Neural progenitor cell (in vitro differentiated cells): ENCODE measurements around the gene OAF. TPM values are rescaled to one million over a fixed set of nuclear protein-coding genes. Genes with fewer than 3 reads are reported as not detected.
A peak's percentile ranks its signal among the peaks of the same experiment; 100 is the strongest.

ENCODE experiments used
- DNase-seq: peaks from one replicate; pipeline ENCODE4 v3.0.0-alpha.2; 2016; ENCODE audit warnings: low spot score
- H2AFZ ChIP-seq: fragments of 200-600 bp; sonication (generic); replicated peaks from 2 replicates; pipeline ENCODE4 v1.6.1; 2016; ENCODE audit warnings: antibody characterized with exemption
- H3F3A ChIP-seq: fragments of 200-600 bp; sonication (generic); 2 replicates; pipeline ENCODE4 v1.6.1; 2016; ENCODE audit warnings: antibody characterized with exemption, low read depth
- H3K27ac ChIP-seq: fragments of 200-600 bp; sonication (generic); 2 replicates; pipeline ENCODE4 v1.5.1; 2016; ENCODE audit warnings: mild to moderate bottlenecking
- H3K27me3 ChIP-seq: fragments of 200-600 bp; sonication (generic); 2 replicates; pipeline ENCODE4 v1.6.1; 2016; ENCODE audit warnings: mild to moderate bottlenecking, moderate library complexity
- H3K36me3 ChIP-seq: fragments of 200-600 bp; sonication (generic); 2 replicates; pipeline ENCODE4 v1.5.1; 2016
- H3K4me1 ChIP-seq: fragments of 200-600 bp; sonication (generic); 2 replicates; pipeline ENCODE4 v1.6.1; 2016; ENCODE audit warnings: mixed run types
- H3K4me2 ChIP-seq: fragments of 200-600 bp; sonication (generic); 2 replicates; pipeline ENCODE4 v1.6.1; 2016
- H3K4me3 ChIP-seq: fragments of 200-600 bp; sonication (generic); 2 replicates; pipeline ENCODE4 v1.5.1; 2016
- H3K79me2 ChIP-seq: fragments of 200-600 bp; sonication (generic); 2 replicates; pipeline ENCODE4 v1.6.1; 2016; ENCODE audit warnings: low read depth
- H3K9ac ChIP-seq: fragments of 200-600 bp; sonication (generic); 2 replicates; pipeline ENCODE4 v1.6.1; 2016
- H3K9me3 ChIP-seq: fragments of 200-600 bp; sonication (generic); 2 replicates; pipeline ENCODE4 v1.5.1; 2016; ENCODE audit warnings: low read depth
- H4K20me1 ChIP-seq: fragments of 200-600 bp; sonication (generic); 2 replicates; pipeline ENCODE4 v1.6.1; 2016; ENCODE audit warnings: low read depth
- H3K27ac Mint-ChIP-seq: 3 replicates; pipeline ENCODE4 v1.8.0; 2021; ENCODE audit warnings: mixed read lengths
- H3K27me3 Mint-ChIP-seq: 2 replicates; pipeline ENCODE4 v1.8.0; 2022; ENCODE audit warnings: low read depth, mild to moderate bottlenecking, inconsistent platforms, moderate library complexity, mixed read lengths; ENCODE audit not compliant: insufficient read depth
- H3K36me3 Mint-ChIP-seq: 3 replicates; pipeline ENCODE4 v1.8.0; 2021; ENCODE audit warnings: mixed read lengths
- H3K4me1 Mint-ChIP-seq: 3 replicates; pipeline ENCODE4 v1.8.0; 2021; ENCODE audit warnings: mixed read lengths
- H3K4me3 Mint-ChIP-seq: 3 replicates; pipeline ENCODE4 v1.8.0; 2021; ENCODE audit warnings: mild to moderate bottlenecking, moderate library complexity, mixed read lengths
- H3K9me3 Mint-ChIP-seq: 3 replicates; pipeline ENCODE4 v1.8.0; 2020; ENCODE audit warnings: mixed read lengths
- CTCF ChIP-seq: fragments of 200-600 bp; sonication (generic); IDR thresholded peaks from 2 replicates; pipeline ENCODE4 v1.5.1; 2017; ENCODE audit warnings: antibody characterized with exemption, mild to moderate bottlenecking
- EZH2 ChIP-seq: fragments of 200-600 bp; sonication (generic); IDR thresholded peaks from 2 replicates; pipeline ENCODE4 v1.6.1; 2017; ENCODE audit warnings: antibody characterized with exemption, mild to moderate bottlenecking, moderate library complexity
- EZH2phosphoT487 ChIP-seq: fragments of 200-600 bp; sonication (generic); IDR thresholded peaks from 2 replicates; pipeline ENCODE4 v1.6.1; 2017; ENCODE audit warnings: antibody characterized with exemption
- total RNA-seq: library from RNA; depleted of rRNA; stranded (reverse); fragments of >200 nt; gene quantifications from 2 replicates; pipeline ENCODE4 v1.2.3, GENCODE V29; 2015; ENCODE audit warnings: low replicate concordance

The OAF gene
- total RNA-seq, 1 donor from 2014 or later, result 0.47 TPM

DNA sequence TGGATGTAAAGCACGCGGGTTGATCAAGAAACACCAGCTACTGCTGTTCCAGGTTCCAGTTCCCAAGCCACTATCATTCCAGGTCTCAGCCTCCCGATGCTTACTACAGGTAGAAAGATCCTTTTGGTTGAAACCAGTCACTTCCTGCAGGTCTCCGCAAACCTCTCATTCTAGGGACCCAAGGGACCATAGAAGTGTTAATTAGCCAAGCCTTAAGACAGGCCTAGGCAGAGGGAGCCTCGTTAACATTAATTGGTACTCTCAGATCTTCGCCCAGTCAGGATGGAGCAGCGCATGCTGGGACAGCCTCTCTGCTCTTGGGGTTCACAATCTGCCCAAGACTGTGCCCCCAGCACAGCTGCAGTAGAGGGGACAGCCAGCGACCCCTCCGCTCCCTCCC, 11.2 kb upstream of the OAF start:
- Histone ChIP-seq H2AFZ (no peak overlapping the region), H3K27ac (no peak overlapping the region)
- no peak for DNase-seq

DNA sequence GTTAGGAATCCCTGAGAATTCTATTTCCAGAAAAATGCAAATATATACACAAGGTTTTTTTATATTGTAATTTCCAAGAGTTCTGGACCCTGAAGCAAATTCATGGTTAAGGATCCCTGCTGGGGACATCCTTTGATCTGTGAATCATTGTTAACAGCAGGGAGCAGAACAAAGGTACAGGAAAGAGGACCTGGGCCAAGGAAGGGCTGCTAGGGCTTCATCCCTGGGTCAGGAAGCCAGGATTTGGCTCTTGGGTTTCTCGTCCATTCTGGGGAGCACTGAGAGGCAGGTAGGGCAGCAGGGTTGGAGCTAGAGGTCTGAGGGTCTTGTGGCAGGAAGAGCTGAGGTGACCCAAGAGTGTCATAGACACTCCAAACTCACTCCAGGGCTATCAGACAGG, 10.2 kb upstream of the OAF start:
- H3K4me3 Mint-ChIP-seq, result no peak overlapping the region
- Histone ChIP-seq H3K4me1 (peaks cover 21% of the 10 kb centered on the region), H2AFZ (no peak overlapping the region), H3K36me3 (no peaks in the 10 kb centered on the region), H3K27ac (no peak overlapping the region), H4K20me1 (no peaks in the 10 kb centered on the region), H3K4me3 (no peak overlapping the region), H3F3A (peaks cover 4% of the 10 kb centered on the region), H3K79me2 (no peaks in the 10 kb centered on the region), H3K4me2 (no peak overlapping the region), H3K27me3 (peaks cover 89% of the 10 kb centered on the region), H3K9me3 (no peaks in the 10 kb centered on the region), H3K9ac (no peak overlapping the region)
- no peaks in the 10 kb centered on the region for H3K36me3 Mint-ChIP-seq
- TF ChIP-seq EZH2phosphoT487 (no peak), CTCF (no peak), EZH2 (no peak)
- no peak for DNase-seq
- peaks cover 6% of the 10 kb centered on the region for H3K27me3 Mint-ChIP-seq
- no peaks in the 10 kb centered on the region for H3K9me3 Mint-ChIP-seq
- no peak overlapping the region for H3K27ac Mint-ChIP-seq
- H3K4me1 Mint-ChIP-seq, result peaks cover 42% of the 10 kb centered on the region

More for the DNA sequence above, 11.2 kb upstream of the OAF start:
- Histone ChIP-seq H4K20me1 (no peaks in the 10 kb centered on the region), H3F3A (peaks cover 12% of the 10 kb centered on the region), H3K4me2 (no peak overlapping the region), H3K79me2 (no peaks in the 10 kb centered on the region), H3K4me1 (peaks cover 28% of the 10 kb centered on the region), H3K9me3 (no peaks in the 10 kb centered on the region), H3K9ac (no peak overlapping the region), H3K4me3 (no peak overlapping the region), H3K36me3 (no peaks in the 10 kb centered on the region), H3K27me3 (peaks cover 81% of the 10 kb centered on the region)
- Mint-ChIP-seq H3K36me3 (no peaks in the 10 kb centered on the region), H3K4me3 (peak overlapping the region; percentile 46), H3K27me3 (peaks cover 7% of the 10 kb centered on the region), H3K4me1 (peaks cover 51% of the 10 kb centered on the region), H3K9me3 (no peaks in the 10 kb centered on the region), H3K27ac (peak overlapping the region; percentile 76)
- TF ChIP-seq EZH2phosphoT487 (no peak), CTCF (no peak), EZH2 (no peak)

DNA sequence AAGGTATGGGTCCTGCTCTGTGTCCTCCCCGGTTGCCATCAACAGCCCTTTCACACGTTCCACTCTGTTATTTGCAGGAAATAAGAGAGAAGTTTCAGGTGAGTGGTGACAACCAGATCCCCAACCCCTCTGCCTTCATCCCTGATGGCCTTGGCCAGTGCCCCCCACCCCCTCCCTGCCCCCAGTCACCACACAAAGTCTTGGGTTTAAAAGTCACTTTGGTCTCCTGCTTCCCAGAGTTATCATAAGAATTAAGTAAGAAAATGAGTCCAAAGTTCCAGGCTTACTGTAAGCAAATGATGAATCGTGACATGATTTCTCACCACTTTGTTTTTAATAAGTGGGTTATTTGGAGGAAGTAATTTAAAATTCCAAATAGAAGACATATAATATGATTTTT, 9.2 kb upstream of the OAF start:
- Mint-ChIP-seq H3K36me3 (no peaks in the 10 kb centered on the region), H3K9me3 (no peaks in the 10 kb centered on the region), H3K27me3 (peaks cover 7% of the 10 kb centered on the region), H3K4me3 (no peak overlapping the region), H3K4me1 (peaks cover 37% of the 10 kb centered on the region), H3K27ac (no peak overlapping the region)
- no peak overlapping the region for H3K4me2 ChIP-seq
- H3K27ac ChIP-seq, result no peak overlapping the region
- no peak for DNase-seq
- no peak overlapping the region for H3K4me3 ChIP-seq
- H3K9me3 ChIP-seq, result no peaks in the 10 kb centered on the region
- peaks cover 14% of the 10 kb centered on the region for H3K4me1 ChIP-seq
- no peak for TF ChIP-seq EZH2phosphoT487
- no peak for TF ChIP-seq EZH2
- no peak for TF ChIP-seq CTCF
- no peak overlapping the region for H3K9ac ChIP-seq
- H3F3A ChIP-seq, result no peaks in the 10 kb centered on the region
- H3K79me2 ChIP-seq, result no peaks in the 10 kb centered on the region
- no peak overlapping the region for H2AFZ ChIP-seq
- peaks cover 94% of the 10 kb centered on the region for H3K27me3 ChIP-seq
- no peaks in the 10 kb centered on the region for H4K20me1 ChIP-seq
- no peaks in the 10 kb centered on the region for H3K36me3 ChIP-seq
